GM10266 (cell line): Measurements from ENCODE around the gene RAD51B.

Experiments
- DNase-seq: peaks from one replicate; pipeline ENCODE4 v3.0.0; 2012; ENCODE audit errors: extremely low spot score
- CTCF ChIP-seq: IDR thresholded peaks from 2 replicates; pipeline ENCODE4 v1.5.1; 2012; ENCODE audit warnings: mild to moderate bottlenecking, low read depth; ENCODE audit not compliant: control insufficient read depth, insufficient read depth; ENCODE audit errors: missing control alignments

RAD51B gene

GRCh38 chr14:68577802-68578541 lies 758.4 kb downstream of the RAD51B start:
- no peak for DNase-seq
- TF ChIP-seq CTCF, result no peak

GRCh38 chr14:68578597-68578996 lies 759.0 kb downstream of the RAD51B start:
- TF ChIP-seq CTCF, result no peak
- no peak for DNase-seq

GRCh38 chr14:68580096-68580645 lies 760.6 kb downstream of the RAD51B start:
- no peak for DNase-seq
- no peak for TF ChIP-seq CTCF

- TF ChIP-seq CTCF, result no peak
- DNase-seq, result no peak
Observed at GRCh38 chr14:68580671-68581070, 761.1 kb downstream of the RAD51B start.

- no peak for TF ChIP-seq CTCF
- no peak for DNase-seq
Observed at GRCh38 chr14:68583548-68584280, 764.1 kb downstream of the RAD51B start.

GRCh38 chr14:68584786-68585185 lies 765.2 kb downstream of the RAD51B start:
- DNase-seq, result no peak
- no peak for TF ChIP-seq CTCF

- DNase-seq, result no peak
- no peak for TF ChIP-seq CTCF
Observed at GRCh38 chr14:68585690-68586089, 766.1 kb downstream of the RAD51B start.
